Activated CD4-positive, alpha-beta T cell treated with anti-CD3 and anti-CD28 coated beads, Interleukin-2, amount 50 U/mL, for 4 hours (primary cell): ENCODE results near the gene ANKRD40.
"Not testable (repeated sequence)": the region's sequence is repeated elsewhere in the genome, so short reads cannot be mapped to it uniquely, and the experiment has no call there.

Source experiments
- DNase-seq, 2 experiments: peaks; one replicate each; pipeline ENCODE4 v3.0.0-alpha.2; 2020

Gene ANKRD40

GRCh38 chr17:50710025-50710424 is 2.3 kb upstream of the ANKRD40 start:
- DNase-seq, result no peak

GRCh38 chr17:50709053-50709452 is 1.3 kb upstream of the ANKRD40 start:
- DNase-seq, result not testable (repeated sequence)

- DNase-seq, result no peak
Observed at GRCh38 chr17:50708050-50709000, 611 bp upstream of the ANKRD40 start.

- DNase-seq, result no peak
Observed at GRCh38 chr17:50703162-50703561, 4.6 kb downstream of the ANKRD40 start.

GRCh38 chr17:50699410-50699809 is 8.3 kb downstream of the ANKRD40 start:
- no peak for DNase-seq

- DNase-seq, result no peak
Observed at GRCh38 chr17:50697663-50698272, 9.9 kb downstream of the ANKRD40 start.

GRCh38 chr17:50697062-50697461 is 10.7 kb downstream of the ANKRD40 start:
- no peak for DNase-seq

GRCh38 chr17:50696365-50696879 is 11.3 kb downstream of the ANKRD40 start:
- no peak for DNase-seq

- no peak for DNase-seq
Observed at GRCh38 chr17:50693036-50693682, 14.6 kb downstream of the ANKRD40 start.

- no peak for DNase-seq
Observed at GRCh38 chr17:50692448-50693035, 15.2 kb downstream of the ANKRD40 start.

- no peak for DNase-seq
Observed at GRCh38 chr17:50691550-50692447, 15.9 kb downstream of the ANKRD40 start.

- DNase-seq, result no peak
Observed at GRCh38 chr17:50690887-50691549, 16.7 kb downstream of the ANKRD40 start.

GRCh38 chr17:50689956-50690886 is 17.5 kb downstream of the ANKRD40 start:
- no peak for DNase-seq

- no peak for DNase-seq
Observed at GRCh38 chr17:50689251-50689650, 18.5 kb downstream of the ANKRD40 start.

- no peak for DNase-seq
Observed at GRCh38 chr17:50688245-50688644, 19.5 kb downstream of the ANKRD40 start.

- no peak for DNase-seq
Observed at GRCh38 chr17:50687200-50688066, 20.3 kb downstream of the ANKRD40 start.

- DNase-seq, result no peak
Observed at GRCh38 chr17:50686494-50687199, 21.1 kb downstream of the ANKRD40 start.

- no peak for DNase-seq
Observed at GRCh38 chr17:50685691-50686493, 21.8 kb downstream of the ANKRD40 start.
